HFFc6 (cell line): ENCODE measurements around the gene CCDC6. TPM values are rescaled to one million over a fixed set of nuclear protein-coding genes. Genes with fewer than 3 reads are reported as not detected.

Experiments
- DNase-seq: peaks from one replicate; pipeline ENCODE4 v3.0.0-alpha.2; 2018
- H3K27ac Mint-ChIP-seq: 2 replicates; pipeline ENCODE4 v1.8.0; 2020; ENCODE audit warnings: mild to moderate bottlenecking, mixed read lengths
- H3K27me3 Mint-ChIP-seq: 2 replicates; pipeline ENCODE4 v1.8.0; 2021; ENCODE audit warnings: mild to moderate bottlenecking, moderate library complexity, mixed read lengths; ENCODE audit not compliant: insufficient read depth
- H3K36me3 Mint-ChIP-seq: 2 replicates; pipeline ENCODE4 v1.8.0; 2021; ENCODE audit warnings: low read depth, mixed read lengths
- H3K4me1 Mint-ChIP-seq: 2 replicates; pipeline ENCODE4 v1.8.0; 2020; ENCODE audit warnings: low read depth, mixed read lengths
- H3K4me3 Mint-ChIP-seq: 2 replicates; pipeline ENCODE4 v1.8.0; 2020; ENCODE audit warnings: mild to moderate bottlenecking, moderate library complexity, mixed read lengths
- H3K9me3 Mint-ChIP-seq: 2 replicates; pipeline ENCODE4 v1.8.0; 2020; ENCODE audit warnings: mild to moderate bottlenecking, mixed read lengths
- CTCF ChIP-seq: fragments of 200-600 bp; sonication (generic); IDR thresholded peaks from 2 replicates; pipeline ENCODE4 v1.5.0; 2021; ENCODE audit warnings: antibody characterized with exemption, mild to moderate bottlenecking
- total RNA-seq, 6 experiments: library from RNA; stranded (reverse); fragmentation: NEBNext Ultra II Directional; extraction: Animal tissue kit (Norgen Biotek cat#: 25700); gene quantifications; 2 replicates in 1 of 6; 3 replicates in 5 of 6; pipeline ENCODE4 v1.2.3, GENCODE V29; 2021

CCDC6 gene
- total RNA-seq, 6 experiments from 2014 or later, result 33.0 to 43.0 (median 36.7) TPM

DNA sequence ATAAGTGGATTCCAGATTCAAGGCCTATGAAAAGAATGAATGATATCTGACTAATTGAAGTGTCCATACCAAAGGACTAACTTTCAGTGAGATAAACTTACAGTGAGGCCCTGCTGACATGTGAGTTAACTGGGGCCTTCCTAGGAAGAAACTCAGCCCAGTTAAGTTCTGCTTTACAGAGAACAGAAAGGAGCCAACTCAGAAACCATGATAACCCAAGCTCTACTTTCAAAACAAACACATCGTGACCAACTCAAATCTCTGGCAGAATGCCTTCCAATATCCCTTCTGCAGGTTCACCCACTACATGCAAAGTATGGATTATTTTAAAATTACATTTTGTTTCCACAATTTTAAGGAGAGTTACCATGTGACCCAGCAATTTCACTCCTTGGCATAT lies 77.3 kb downstream of the CCDC6 start:
- H3K9me3 Mint-ChIP-seq, result no peaks in the 10 kb centered on the region
- no peaks in the 10 kb centered on the region for H3K27me3 Mint-ChIP-seq
- H3K4me1 Mint-ChIP-seq, result no peaks in the 10 kb centered on the region
- no peak for TF ChIP-seq CTCF
- H3K36me3 Mint-ChIP-seq, result peaks cover 8% of the 10 kb centered on the region; the same call in 1 of the 2 replicates
- no peak overlapping the region for H3K4me3 Mint-ChIP-seq
- no peak for DNase-seq
- H3K27ac Mint-ChIP-seq, result no peak overlapping the region

GRCh38 chr10:59825932-59826331 lies 80.4 kb downstream of the CCDC6 start:
- Mint-ChIP-seq H3K4me3 (no peak overlapping the region), H3K36me3 (peaks cover 8% of the 10 kb centered on the region; the same call in 1 of the 2 replicates), H3K4me1 (no peaks in the 10 kb centered on the region), H3K27ac (no peak overlapping the region), H3K9me3 (no peaks in the 10 kb centered on the region), H3K27me3 (no peaks in the 10 kb centered on the region)
- DNase-seq, result no peak
- no peak for TF ChIP-seq CTCF

DNA sequence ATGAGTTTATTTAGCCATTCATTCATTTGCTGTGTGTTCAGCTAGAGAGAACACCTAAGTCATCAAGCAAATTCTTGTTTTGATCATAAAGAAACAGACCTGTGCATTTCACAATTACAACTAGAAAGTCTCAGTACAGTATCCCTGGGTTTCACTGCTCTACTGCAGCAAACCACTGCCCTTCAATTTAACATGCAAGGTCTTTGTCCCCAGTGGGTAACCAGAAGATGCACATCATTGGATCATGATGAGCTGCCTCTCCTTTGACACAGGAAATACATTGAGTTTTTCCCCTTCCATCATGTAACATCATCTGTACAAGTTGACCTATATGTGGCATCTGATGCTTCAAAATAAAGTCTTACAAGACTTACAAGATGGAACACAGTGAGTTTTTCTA lies 82.6 kb downstream of the CCDC6 start:
- H3K36me3 Mint-ChIP-seq, result peaks cover 8% of the 10 kb centered on the region; the same call in 1 of the 2 replicates

GRCh38 chr10:59823111-59823510 lies 83.2 kb downstream of the CCDC6 start:
- TF ChIP-seq CTCF, result no peak
- Mint-ChIP-seq H3K36me3 (peaks cover 8% of the 10 kb centered on the region; the same call in 1 of the 2 replicates), H3K27ac (no peak overlapping the region), H3K4me1 (no peaks in the 10 kb centered on the region), H3K9me3 (no peaks in the 10 kb centered on the region), H3K27me3 (no peaks in the 10 kb centered on the region; the same call in 1 of the 2 replicates), H3K4me3 (no peak overlapping the region)
- DNase-seq, result no peak

More for the DNA sequence above, 82.6 kb downstream of the CCDC6 start:
- Mint-ChIP-seq H3K4me3 (no peak overlapping the region), H3K27me3 (no peaks in the 10 kb centered on the region), H3K27ac (no peak overlapping the region), H3K4me1 (no peaks in the 10 kb centered on the region), H3K9me3 (no peaks in the 10 kb centered on the region)
- DNase-seq, result no peak
- TF ChIP-seq CTCF, result no peak

- no peaks in the 10 kb centered on the region for H3K4me1 Mint-ChIP-seq
- no peak for TF ChIP-seq CTCF
- no peaks in the 10 kb centered on the region; the same call in 1 of the 2 replicates for H3K27me3 Mint-ChIP-seq
- no peak overlapping the region for H3K4me3 Mint-ChIP-seq
- no peak for DNase-seq
- no peaks in the 10 kb centered on the region for H3K9me3 Mint-ChIP-seq
- no peak overlapping the region for H3K27ac Mint-ChIP-seq
- peaks cover 8% of the 10 kb centered on the region; the same call in 1 of the 2 replicates for H3K36me3 Mint-ChIP-seq
These were observed 85.9 kb downstream of the CCDC6 start for GRCh38 chr10:59820471-59820870.

GRCh38 chr10:59819683-59820082 lies 86.7 kb downstream of the CCDC6 start:
- no peak overlapping the region for H3K4me3 Mint-ChIP-seq
- peaks cover 1% of the 10 kb centered on the region for H3K4me1 Mint-ChIP-seq
- no peaks in the 10 kb centered on the region for H3K9me3 Mint-ChIP-seq
- no peak overlapping the region for H3K27ac Mint-ChIP-seq
- H3K36me3 Mint-ChIP-seq, result peaks cover 3% of the 10 kb centered on the region; the same call in 1 of the 2 replicates
- TF ChIP-seq CTCF, result no peak
- no peaks in the 10 kb centered on the region; the same call in 1 of the 2 replicates for H3K27me3 Mint-ChIP-seq
- DNase-seq, result no peak
